Skeletal muscle tissue (tissue), 4 donors: ENCODE results near the gene LLCFC1. TPM values are rescaled to one million over a fixed set of nuclear protein-coding genes. Genes with fewer than 3 reads are reported as not detected.

Source experiments
- H3K27ac ChIP-seq: one replicate; pipeline ENCODE4 v1.7.0; 2013; ENCODE audit warnings: mild to moderate bottlenecking, low read depth, low read length, inconsistent platforms
- H3K27me3 ChIP-seq, 3 donors: one replicate each; pipeline ENCODE4 v1.7.0; 2013; ENCODE audit warnings: low read length in 3 of 3; ENCODE audit not compliant: control insufficient read depth in 3 of 3, insufficient read depth in 3 of 3
- H3K36me3 ChIP-seq, 3 donors: one replicate each; pipeline ENCODE4 v1.7.0; 2013; ENCODE audit warnings: low read length in 3 of 3; ENCODE audit not compliant: control insufficient read depth in 3 of 3, insufficient read depth in 3 of 3
- H3K4me1 ChIP-seq, 3 donors: one replicate each; pipeline ENCODE4 v1.7.0; 2013; ENCODE audit warnings: low read length in 3 of 3, mild to moderate bottlenecking in 3 of 3; ENCODE audit not compliant: control insufficient read depth in 3 of 3, insufficient read depth in 3 of 3
- H3K4me3 ChIP-seq, 3 donors: one replicate each; pipeline ENCODE4 v1.7.0; 2013; ENCODE audit warnings: low read length in 3 of 3
- H3K9ac ChIP-seq, 3 donors: one replicate each; pipeline ENCODE4 v1.7.0; 2013; ENCODE audit warnings: low read length in 3 of 3, mild to moderate bottlenecking in 3 of 3, moderate library complexity in 2 of 3, low read depth in 1 of 3
- H3K9me3 ChIP-seq, 3 donors: one replicate each; pipeline ENCODE4 v1.7.0; 2013; ENCODE audit warnings: low read length in 3 of 3; ENCODE audit not compliant: control insufficient read depth in 3 of 3
- total RNA-seq: library from RNA; depleted of rRNA; stranded (reverse); fragments of >200 nt; gene quantifications from one replicate; pipeline ENCODE4 v1.2.3, GENCODE V29; 2014
- donor health status: Osteomylitis.

The LLCFC1 gene
- total RNA-seq: not detected

DNA sequence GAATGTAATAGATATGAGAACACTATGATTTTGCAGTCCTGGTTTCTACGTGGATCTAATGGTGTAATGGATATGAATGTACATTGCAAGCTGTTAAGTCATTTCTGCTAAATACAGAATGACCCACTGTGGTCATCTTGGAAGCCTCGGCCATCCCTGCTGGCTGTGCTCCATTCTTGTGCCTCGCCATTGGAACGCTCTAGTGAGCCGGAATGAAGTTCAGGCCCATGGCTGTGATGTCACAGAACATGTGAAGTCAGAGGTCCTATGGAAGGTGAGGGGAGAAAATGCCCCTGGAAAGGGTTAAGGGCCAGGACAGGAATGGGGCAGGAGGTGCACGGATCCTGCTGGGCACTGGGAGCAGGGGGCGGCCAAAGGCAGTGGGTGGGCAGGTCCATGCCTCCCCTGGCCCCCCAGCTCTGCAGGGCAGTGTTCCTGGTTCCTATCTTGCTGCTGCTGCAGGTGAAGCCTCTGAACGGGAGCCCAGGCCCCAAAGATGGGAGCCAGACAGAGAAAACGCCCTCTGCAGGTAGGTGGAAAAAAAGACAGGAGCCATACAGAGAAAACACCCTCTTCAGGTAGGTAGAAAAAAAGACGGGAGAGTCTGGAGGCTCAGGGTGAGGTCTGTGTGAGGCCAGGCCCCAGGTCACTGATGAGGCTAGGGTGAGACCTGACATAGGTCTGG lies at the start of gene LLCFC1:
Gene LLCFC1, plus strand, starts transcription at position 259 of the 685 bp plus-strand sequence. Its CDS starts 138 bp downstream, at position 397.
- Histone ChIP-seq H3K27me3 (no peaks in the 10 kb centered on the region), H3K4me1 (no peaks in the 10 kb centered on the region), H3K4me3 (no peak within 1 kb of the TSS), H3K9ac (no peak within 1 kb of the TSS), H3K9me3 (peaks cover 0 to 3% (median 0%) of the 10 kb centered on the region in 3 donors), H3K36me3 (no peaks in the 10 kb centered on the region), H3K27ac (no peak within 1 kb of the TSS)

DNA sequence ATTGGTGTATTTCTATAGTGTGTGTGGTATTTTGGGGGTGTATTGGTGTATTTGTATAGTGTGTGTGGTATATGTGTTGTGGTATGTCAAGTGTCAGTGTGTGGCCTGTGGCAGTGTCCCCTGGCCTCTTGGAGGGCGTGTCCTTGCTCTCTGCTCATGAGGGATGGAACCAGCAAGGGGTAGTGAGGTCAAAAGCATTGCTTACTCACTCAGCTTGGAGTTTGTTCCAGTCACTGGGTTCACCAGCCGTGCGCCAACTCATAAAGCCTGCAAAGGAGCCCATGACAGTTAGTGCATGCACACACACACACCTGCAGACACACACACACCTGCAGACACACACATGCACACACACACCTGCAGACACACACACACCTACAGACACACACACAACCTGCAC lies 49.5 kb upstream of the LLCFC1 start:
- no peak overlapping the region for H3K4me3 ChIP-seq
- peaks cover 4 to 16% (median 13%) of the 10 kb centered on the region in 3 donors for H3K27me3 ChIP-seq
- no peaks in the 10 kb centered on the region for H3K4me1 ChIP-seq
- no peaks in the 10 kb centered on the region for H3K9me3 ChIP-seq
- no peaks in the 10 kb centered on the region for H3K36me3 ChIP-seq
- H3K9ac ChIP-seq: no peak overlapping the region
- H3K27ac ChIP-seq: no peak overlapping the region

DNA sequence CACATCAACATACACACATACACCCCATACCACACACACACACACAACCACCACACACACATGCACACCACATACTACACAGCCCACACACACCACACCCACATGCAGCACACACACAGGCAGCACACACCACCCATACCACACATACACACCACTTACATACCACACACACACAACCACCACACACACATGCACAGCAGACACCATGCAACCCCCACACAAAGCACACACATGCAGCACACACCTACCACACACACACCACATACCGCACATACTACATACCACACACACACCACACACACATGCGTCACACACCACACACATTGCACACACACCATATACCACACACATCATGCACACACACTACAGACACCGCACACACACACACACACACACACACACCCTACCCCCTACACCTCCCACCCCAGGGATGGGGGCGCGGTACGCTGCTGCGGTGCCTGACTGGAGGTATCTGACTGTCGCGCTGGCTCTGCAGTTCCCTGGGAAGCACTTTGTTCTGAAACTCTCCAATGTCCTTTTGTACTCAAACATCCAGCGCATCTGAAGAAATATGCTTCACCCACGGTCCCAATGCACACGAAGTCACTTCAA lies 48.3 kb upstream of the LLCFC1 start:
- Histone ChIP-seq H3K9me3 (no peaks in the 10 kb centered on the region), H3K4me1 (no peaks in the 10 kb centered on the region), H3K9ac (no peak overlapping the region), H3K27ac (no peak overlapping the region), H3K27me3 (peaks cover 4 to 16% (median 15%) of the 10 kb centered on the region in 3 donors), H3K4me3 (no peak overlapping the region), H3K36me3 (no peaks in the 10 kb centered on the region)

DNA sequence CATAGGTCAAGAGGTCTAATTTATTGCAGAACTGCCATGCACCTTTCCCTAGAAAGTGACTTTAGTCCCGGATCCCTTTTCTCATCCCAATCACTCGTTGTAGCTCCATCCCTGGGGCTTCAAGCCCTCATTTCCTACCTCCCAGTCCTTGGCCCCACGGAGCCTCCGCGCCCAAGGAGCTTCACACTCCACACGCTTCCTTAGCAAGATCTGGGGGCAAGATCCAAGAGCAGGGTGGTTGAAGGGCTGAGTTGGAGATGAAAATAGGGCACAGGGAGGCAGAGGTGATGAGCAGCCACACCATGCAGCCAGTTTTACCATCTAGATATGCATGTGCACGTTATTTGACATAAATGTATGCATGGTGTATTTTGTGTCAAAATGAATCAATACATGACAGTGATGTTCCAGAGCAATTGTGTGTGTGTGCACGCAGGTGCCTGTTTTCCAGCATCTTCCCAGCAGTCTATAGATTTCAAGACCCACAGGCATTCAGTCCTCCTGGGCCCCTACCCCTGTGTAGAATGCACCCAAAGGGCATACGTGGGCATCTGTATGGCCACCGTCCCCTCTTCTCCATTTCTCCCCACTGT lies 47.7 kb upstream of the LLCFC1 start:
- H3K9ac ChIP-seq: no peak overlapping the region
- H3K27me3 ChIP-seq: peaks cover 4 to 17% (median 16%) of the 10 kb centered on the region in 3 donors
- no peaks in the 10 kb centered on the region for H3K36me3 ChIP-seq
- no peak overlapping the region for H3K27ac ChIP-seq
- no peak overlapping the region for H3K4me3 ChIP-seq
- no peaks in the 10 kb centered on the region for H3K9me3 ChIP-seq
- no peaks in the 10 kb centered on the region for H3K4me1 ChIP-seq

DNA sequence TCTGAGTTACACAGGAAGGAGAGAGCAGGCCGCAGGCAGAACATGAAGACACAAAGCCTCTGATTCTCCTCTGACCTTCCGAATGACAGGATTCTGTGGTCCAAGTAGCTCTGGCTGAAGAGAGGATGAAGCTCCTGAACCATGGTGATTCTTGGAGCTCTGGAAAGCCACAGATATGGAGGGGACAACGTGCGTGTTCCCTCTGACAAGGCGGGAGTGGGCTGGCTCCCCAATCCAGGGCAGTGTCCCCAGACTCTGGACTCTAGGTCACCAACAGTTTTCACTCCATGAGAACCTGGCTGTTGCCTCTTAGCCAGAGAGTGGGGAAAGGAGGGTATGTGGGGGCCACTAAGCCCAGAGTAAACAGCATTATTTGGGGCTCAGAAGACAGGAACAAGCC lies 46.3 kb upstream of the LLCFC1 start:
- no peak overlapping the region for H3K27ac ChIP-seq
- H3K9ac ChIP-seq: no peak overlapping the region
- H3K4me3 ChIP-seq: no peak overlapping the region
- no peaks in the 10 kb centered on the region for H3K36me3 ChIP-seq
- no peaks in the 10 kb centered on the region for H3K4me1 ChIP-seq
- H3K9me3 ChIP-seq: no peaks in the 10 kb centered on the region
- H3K27me3 ChIP-seq: peaks cover 4 to 16% (median 13%) of the 10 kb centered on the region in 3 donors

DNA sequence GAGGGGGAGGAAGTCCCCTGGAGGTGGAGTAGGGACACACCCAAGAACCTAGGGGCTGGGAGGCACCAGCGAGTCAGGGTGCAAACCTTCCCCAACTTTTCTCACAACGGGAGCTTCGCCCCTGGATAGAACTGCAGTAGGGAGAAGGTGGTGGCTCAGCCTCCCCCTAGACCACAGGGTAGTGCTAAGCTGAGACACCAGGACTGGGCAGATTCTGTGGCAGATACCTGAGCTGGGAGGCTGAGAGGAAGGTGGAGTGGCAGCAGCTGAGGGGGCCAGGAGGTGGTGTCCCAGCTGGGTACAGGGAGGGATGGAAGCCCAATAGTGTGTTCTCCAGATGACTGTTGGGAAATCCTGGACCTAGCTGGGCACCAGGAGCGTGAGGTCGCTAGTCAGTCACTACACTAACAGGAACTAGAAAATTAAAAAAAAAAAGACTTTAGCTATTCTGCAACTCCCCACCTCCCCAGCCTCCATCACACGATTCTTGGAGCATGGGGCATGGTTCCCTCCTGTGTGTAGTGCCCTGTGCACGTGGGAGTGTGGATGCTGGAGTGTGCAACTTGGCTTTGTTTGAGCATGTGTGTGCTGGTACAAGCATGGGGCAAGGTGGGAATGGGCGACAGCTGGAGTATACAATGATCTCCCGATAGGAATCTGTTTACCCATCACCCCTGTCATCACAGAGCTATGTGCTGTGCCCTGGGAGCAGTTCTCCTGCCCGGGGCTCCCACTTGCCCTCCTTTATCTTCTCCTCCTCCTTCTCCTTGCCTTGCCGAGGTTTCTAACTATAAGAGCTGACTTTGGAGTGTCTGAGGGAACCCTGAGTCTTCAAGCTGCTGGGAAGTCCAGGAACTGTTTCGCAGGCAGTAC lies 44.9 kb upstream of the LLCFC1 start:
- Histone ChIP-seq H3K9ac (no peak overlapping the region), H3K27ac (no peak overlapping the region), H3K9me3 (no peaks in the 10 kb centered on the region), H3K36me3 (no peaks in the 10 kb centered on the region), H3K27me3 (peaks cover 4 to 23% (median 13%) of the 10 kb centered on the region in 3 donors), H3K4me3 (no peak overlapping the region), H3K4me1 (no peaks in the 10 kb centered on the region)

DNA sequence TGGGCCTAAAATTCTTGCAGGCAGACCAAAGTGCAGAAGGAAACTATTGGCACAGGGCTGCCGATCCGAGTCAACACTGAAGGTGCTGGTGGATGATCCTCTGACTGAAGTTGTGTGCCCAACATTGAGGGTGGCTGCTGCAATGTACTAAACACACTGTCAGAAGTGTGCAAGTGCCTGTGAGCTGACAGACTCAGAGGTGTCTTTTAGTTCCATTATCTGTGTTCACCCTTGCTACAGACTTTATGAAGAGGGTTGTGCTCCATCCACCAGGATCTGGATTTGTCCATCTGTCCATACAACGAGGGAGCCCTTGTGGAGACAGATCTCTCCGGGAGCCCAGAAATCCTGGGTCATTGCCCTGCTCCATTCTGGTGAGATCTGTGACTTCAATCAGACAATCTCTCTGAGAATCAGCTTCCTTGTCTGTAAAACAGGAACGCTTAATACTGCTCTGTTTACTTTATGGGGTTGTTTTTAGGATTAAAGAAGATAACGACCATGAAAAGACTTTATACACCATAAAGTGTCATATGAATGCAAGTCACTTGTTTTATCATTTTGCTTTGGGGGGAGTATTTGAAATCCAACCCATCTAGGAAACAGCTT lies 44.2 kb upstream of the LLCFC1 start:
- Histone ChIP-seq H3K4me3 (no peak overlapping the region), H3K27ac (no peak overlapping the region), H3K9ac (no peak overlapping the region), H3K9me3 (no peaks in the 10 kb centered on the region), H3K27me3 (peaks cover 4 to 23% (median 13%) of the 10 kb centered on the region in 3 donors), H3K4me1 (no peaks in the 10 kb centered on the region), H3K36me3 (no peaks in the 10 kb centered on the region)

DNA sequence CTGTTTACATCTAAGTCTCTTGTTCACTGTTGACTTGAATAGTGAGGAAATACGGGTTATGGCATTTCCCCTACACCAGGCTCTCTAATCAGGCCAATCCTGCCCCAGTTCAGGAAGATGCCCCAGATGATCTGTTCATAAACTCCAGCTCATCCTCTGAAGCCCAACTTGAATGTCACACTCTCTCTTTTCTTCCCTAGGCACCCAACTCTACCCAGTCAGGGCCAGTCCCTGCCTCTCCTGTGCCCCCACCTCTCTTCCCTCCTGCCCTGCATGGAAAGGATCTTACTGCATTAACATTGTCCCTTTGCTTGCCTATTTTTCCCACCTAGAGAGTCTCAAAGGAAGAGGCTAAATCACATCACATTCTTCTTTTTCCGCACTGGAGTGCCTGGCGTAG lies 43.1 kb upstream of the LLCFC1 start:
- Histone ChIP-seq H3K4me1 (no peaks in the 10 kb centered on the region), H3K36me3 (no peaks in the 10 kb centered on the region), H3K9me3 (no peaks in the 10 kb centered on the region), H3K4me3 (no peak overlapping the region), H3K9ac (no peak overlapping the region), H3K27me3 (peaks cover 4 to 20% (median 8%) of the 10 kb centered on the region in 3 donors), H3K27ac (no peak overlapping the region)

DNA sequence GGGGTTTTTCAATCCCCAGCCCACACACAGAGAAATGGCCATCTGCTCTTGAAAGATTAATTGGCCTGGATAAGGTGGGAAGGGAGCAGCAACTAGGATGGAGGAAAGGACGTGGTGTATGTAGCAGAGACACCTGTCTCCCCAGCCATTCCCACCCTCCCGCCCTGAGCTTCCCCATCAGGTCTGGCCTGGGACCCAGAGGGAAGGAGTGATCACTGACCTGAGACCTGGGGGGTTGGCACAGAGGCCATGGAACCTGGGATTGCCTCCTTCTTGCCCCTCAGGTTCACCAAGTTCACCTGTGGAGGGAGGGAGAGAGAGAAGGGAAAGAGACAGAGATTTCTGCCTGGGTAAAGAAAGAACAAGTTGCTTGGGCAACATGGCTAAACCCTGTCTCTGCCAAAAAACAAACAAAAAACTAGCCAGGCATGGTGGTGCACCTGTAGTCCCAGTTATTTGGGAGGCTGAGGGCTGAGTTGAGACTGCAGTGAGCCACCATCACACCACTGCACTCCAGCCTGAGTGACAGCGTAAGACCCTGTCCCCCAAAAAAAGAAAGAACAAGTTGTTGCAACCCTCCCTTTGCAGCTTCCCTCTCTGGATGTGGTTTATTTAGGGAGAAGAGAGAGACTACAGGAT lies 42.4 kb upstream of the LLCFC1 start:
- no peak overlapping the region for H3K9ac ChIP-seq
- no peaks in the 10 kb centered on the region for H3K4me1 ChIP-seq
- no peaks in the 10 kb centered on the region for H3K9me3 ChIP-seq
- H3K27me3 ChIP-seq: peaks cover 4 to 15% (median 8%) of the 10 kb centered on the region in 3 donors
- H3K4me3 ChIP-seq: no peak overlapping the region
- no peaks in the 10 kb centered on the region for H3K36me3 ChIP-seq
- H3K27ac ChIP-seq: no peak overlapping the region
